ENCODE data around the gene DZIP1. TPM values are rescaled to one million over a fixed set of nuclear protein-coding genes. Genes with fewer than 3 reads are reported as not detected.

DZIP1 gene
- total and polyA plus RNA-seq, 2 donors (not counting 1 experiment from before 2014, with no cell fraction given) = not detected

DNA sequence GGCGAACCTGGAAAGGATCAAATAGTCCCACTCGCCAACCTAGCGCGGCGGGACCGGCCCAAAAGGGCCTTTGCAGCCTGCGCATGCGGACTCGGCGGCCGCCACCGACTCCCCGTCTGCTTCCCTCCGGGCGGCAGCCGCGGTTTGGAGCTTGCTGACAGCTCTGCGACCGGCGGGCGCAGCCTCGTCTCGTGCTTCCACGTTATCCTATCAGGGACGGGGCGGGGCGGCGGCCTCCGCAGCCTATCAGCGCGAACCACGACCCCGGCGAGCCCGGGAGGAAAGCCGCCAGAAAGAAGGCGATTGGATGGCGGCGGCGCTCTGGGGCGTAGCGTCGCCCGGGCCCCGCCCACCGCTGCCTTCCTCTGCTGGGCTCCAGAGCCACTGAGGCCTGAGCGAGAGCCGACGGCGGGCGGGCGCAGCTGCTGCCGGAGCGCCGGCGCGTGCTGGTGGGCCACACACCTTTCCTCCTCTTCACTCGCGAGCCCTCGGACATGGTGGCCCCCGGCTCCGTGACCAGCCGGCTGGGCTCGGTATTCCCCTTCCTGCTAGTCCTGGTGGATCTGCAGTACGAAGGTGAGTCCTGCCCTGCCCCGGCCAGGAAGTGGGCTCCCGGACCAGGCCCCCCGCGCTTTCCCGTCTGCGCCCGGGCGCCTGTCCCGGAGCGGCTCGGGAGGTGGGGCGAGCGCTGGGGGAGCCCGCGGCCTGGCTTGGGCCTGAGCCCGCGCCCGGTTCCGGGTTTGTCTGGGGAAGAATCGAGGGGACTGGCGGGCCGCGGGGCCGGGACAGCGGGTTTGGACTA is 32.5 kb upstream of the DZIP1 start, which contains the start of gene DNAJC3:
Gene DNAJC3, plus strand, starts transcription at position 378 of the 802 bp plus-strand sequence. Its CDS starts 117 bp downstream, at position 495.
- Histone ChIP-seq H3K4me2 (replicated peaks; ENCODE audit: low read depth, low read length, poor library complexity, severe bottlenecking) (peak within 1 kb of the TSS; percentile 76), H4K20me1 (ENCODE audit: control insufficient read depth, insufficient read depth, low read length, poor library complexity, severe bottlenecking) (peaks cover under 1% of the 10 kb centered on the region), H3K4me3 (ENCODE audit: control extremely low read depth in 1 of 5, extremely low read depth in 1 of 5, insufficient read depth in 1 of 5, low read depth in 2 of 5, low read length in 4 of 5) (peak within 1 kb of the TSS; percentile 72 to 98 (median 89)), H3K27me3 (replicated peaks in 1 of 4; ENCODE audit: control extremely low read depth in 1 of 4, control insufficient read depth in 3 of 4, insufficient read depth in 4 of 4, low read length in 3 of 4) (no peaks in the 10 kb centered on the region), H3K9me3 (ENCODE audit: control extremely low read depth in 1 of 3, control insufficient read depth in 2 of 3, insufficient read depth in 1 of 3, low read length in 2 of 3) (peaks cover 0 to under 1% (median 0%) of the 10 kb centered on the region in 3 donors), H3K9ac (ENCODE audit: low read length) (peak within 1 kb of the TSS; percentile 95), H3K36me3 (replicated peaks in 1 of 2; ENCODE audit: control extremely low read depth in 1 of 2, control insufficient read depth in 1 of 2, extremely low read depth in 1 of 2, insufficient read depth in 2 of 2, low read length in 1 of 2) (no peaks in the 10 kb centered on the region), H2AFZ (ENCODE audit: insufficient read depth, low read depth, low read length, poor library complexity, severe bottlenecking) (peak within 1 kb of the TSS; percentile 99), H3K4me1 (ENCODE audit: control insufficient read depth in 2 of 2, insufficient read depth in 2 of 2, low read length in 2 of 2) (peaks cover 22 to 27% of the 10 kb centered on the region in 2 donors), H3K79me2 (ENCODE audit: control insufficient read depth, insufficient read depth, low read length) (peaks cover 54% of the 10 kb centered on the region), H3K27ac (ENCODE audit: low read length in 2 of 2) (peak within 1 kb of the TSS; percentile 79 to 91)
- DNase-seq = peak; percentile 99
- ATAC-seq (ENCODE audit: low read depth) = peak; percentile 95
- H3K4me3 Mint-ChIP-seq = peak within 1 kb of the TSS; percentile 95
- peaks cover 48% of the 10 kb centered on the region for H3K4me1 Mint-ChIP-seq
- no peaks in the 10 kb centered on the region for H3K27me3 Mint-ChIP-seq
- WGBS (ENCODE audit: insufficient coverage) = under 1% methylated on average over 90 of the region's 90 CpGs
- CTCF ChIA-PET = interaction anchor here (0.6 to 1.5 kb wide), 2 partner anchors 16 to 296 kb away, joined by 5 read pairs; no protein-coding TSS in a partner anchor
- H3K9me3 Mint-ChIP-seq (ENCODE audit: insufficient read depth) = no peaks in the 10 kb centered on the region
- intact Hi-C loops (cut with micrococcal nuclease) = loop anchor here (2.0 to 5.0 kb wide), 4 partner anchors 375 to 1756 kb away; partner anchors contain the start of genes ABCC4, GPR180 and MBNL2
- no peak for TF ChIP-seq EZH2 (IDR thresholded peaks at IDR 0.05; ENCODE audit: borderline replicate concordance, insufficient read depth, low read depth, low read length, poor library complexity, severe bottlenecking)
- TF ChIP-seq, protein P1, sequence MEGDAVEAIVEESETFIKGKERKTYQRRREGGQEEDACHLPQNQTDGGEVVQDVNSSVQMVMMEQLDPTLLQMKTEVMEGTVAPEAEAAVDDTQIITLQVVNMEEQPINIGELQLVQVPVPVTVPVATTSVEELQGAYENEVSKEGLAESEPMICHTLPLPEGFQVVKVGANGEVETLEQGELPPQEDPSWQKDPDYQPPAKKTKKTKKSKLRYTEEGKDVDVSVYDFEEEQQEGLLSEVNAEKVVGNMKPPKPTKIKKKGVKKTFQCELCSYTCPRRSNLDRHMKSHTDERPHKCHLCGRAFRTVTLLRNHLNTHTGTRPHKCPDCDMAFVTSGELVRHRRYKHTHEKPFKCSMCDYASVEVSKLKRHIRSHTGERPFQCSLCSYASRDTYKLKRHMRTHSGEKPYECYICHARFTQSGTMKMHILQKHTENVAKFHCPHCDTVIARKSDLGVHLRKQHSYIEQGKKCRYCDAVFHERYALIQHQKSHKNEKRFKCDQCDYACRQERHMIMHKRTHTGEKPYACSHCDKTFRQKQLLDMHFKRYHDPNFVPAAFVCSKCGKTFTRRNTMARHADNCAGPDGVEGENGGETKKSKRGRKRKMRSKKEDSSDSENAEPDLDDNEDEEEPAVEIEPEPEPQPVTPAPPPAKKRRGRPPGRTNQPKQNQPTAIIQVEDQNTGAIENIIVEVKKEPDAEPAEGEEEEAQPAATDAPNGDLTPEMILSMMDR (IDR thresholded peaks at IDR 0.05) = no peak
- peak within 1 kb of the TSS; percentile 94 for H3K27ac Mint-ChIP-seq
- POLR2A ChIA-PET = interaction anchor here (0.7 to 1.0 kb wide), 2 partner anchors 22 to 1756 kb away, joined by 3 to 10 read pairs; no protein-coding TSS in a partner anchor
